Type B pancreatic cell (in vitro differentiated cells): ENCODE measurements around the gene CDC7. TPM values are rescaled to one million over a fixed set of nuclear protein-coding genes. Genes with fewer than 3 reads are reported as not detected.
A peak's percentile ranks its signal among the peaks of the same experiment; 100 is the strongest.

ENCODE experiments used
- DNase-seq: peaks from one replicate; pipeline ENCODE4 v3.0.0; 2021; ENCODE audit warnings: mixed read lengths; ENCODE audit not compliant: unreplicated experiment; ENCODE audit errors: extremely low spot score
- H3K27ac Mint-ChIP-seq: 2 replicates; pipeline ENCODE4 v1.8.0; 2021; ENCODE audit warnings: mild to moderate bottlenecking, mixed read lengths
- H3K27me3 Mint-ChIP-seq: 2 replicates; pipeline ENCODE4 v1.8.0; 2021; ENCODE audit warnings: mixed read lengths
- H3K36me3 Mint-ChIP-seq: 2 replicates; pipeline ENCODE4 v1.8.0; 2021; ENCODE audit warnings: mixed read lengths
- H3K4me1 Mint-ChIP-seq: one replicate; pipeline ENCODE4 v1.8.0; 2021; ENCODE audit warnings: mixed read lengths; ENCODE audit not compliant: unreplicated experiment
- H3K4me3 Mint-ChIP-seq: 2 replicates; pipeline ENCODE4 v1.8.0; 2021; ENCODE audit warnings: mild to moderate bottlenecking, mixed read lengths
- H3K9me3 Mint-ChIP-seq: 2 replicates; pipeline ENCODE4 v1.8.0; 2021; ENCODE audit warnings: mixed read lengths
- CTCF ChIP-seq: fragments of 200-600 bp; sonication (generic); conservative IDR thresholded peaks from 2 replicates; pipeline ENCODE4 v1.5.0; 2021; ENCODE audit warnings: antibody characterized with exemption, mild to moderate bottlenecking
- total RNA-seq: library from RNA; stranded (reverse); gene quantifications from 2 replicates; pipeline ENCODE4 v1.2.1, GENCODE V29; 2021; ENCODE audit warnings: low replicate concordance

The CDC7 gene
- total RNA-seq, 1 donor from 2014 or later: 29.7 TPM

DNA sequence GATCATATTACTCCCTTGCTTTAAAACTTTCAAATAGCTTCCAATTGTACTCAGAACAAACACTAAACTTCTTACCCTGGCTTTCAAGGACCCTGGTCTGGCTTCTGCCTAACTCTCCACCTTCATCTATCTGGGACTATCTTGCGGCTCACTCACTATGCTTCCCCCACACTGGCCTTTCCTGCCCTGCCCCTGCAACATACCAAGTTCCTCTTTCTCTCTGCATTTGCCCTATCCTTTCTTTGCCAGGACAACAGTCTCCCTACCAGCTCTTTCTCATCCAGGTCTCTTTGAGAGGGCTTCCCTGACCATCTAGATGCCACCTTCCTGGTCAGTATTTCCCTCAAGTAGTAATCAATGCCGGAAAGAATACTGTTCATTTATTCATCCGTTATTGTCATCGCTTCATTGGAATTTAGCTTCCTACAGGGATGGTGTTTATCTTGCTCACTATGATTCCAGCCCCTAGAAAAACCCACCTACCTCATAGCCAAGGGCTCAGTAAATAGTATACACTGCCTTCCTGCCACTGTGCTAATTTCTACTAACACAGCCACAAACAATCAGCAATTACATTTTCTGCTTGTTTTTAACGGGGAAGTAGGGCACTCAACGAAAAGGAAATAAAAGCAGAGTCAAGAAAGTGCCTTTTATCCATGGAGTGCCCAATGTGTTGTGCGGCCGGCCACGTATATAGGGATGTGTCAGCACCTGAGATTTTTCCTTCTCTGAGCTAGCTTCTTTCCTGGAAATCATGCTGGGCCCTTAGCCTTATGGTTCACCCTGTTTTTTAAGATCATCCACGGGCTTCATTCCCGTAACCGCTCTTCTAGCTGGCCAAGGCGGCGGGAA is 521 bp upstream of the CDC7 start:
- no peak for DNase-seq
- Mint-ChIP-seq H3K9me3 (no peaks in the 10 kb centered on the region), H3K27ac (no peak overlapping the region), H3K4me1 (peaks cover 13% of the 10 kb centered on the region), H3K4me3 (no peak overlapping the region), H3K36me3 (no peaks in the 10 kb centered on the region), H3K27me3 (no peaks in the 10 kb centered on the region)
- no peak for TF ChIP-seq CTCF

DNA sequence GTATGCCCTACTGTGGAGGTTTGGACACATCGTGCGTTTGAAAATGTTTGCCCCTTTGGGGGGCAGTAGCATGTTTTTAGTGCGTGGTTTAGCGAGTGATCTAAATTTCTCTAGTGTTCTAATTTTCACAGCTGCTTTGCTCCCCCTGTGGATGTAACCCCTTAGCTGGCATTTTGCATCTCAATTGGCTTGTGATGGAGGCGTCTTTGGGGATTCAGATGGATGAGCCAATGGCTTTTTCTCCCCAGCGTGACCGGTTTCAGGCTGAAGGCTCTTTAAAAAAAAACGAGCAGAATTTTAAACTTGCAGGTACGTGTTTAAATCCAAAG is 836 bp downstream of the CDC7 start:
- peaks cover 14% of the 10 kb centered on the region for H3K4me1 Mint-ChIP-seq
- peak; percentile 53 for TF ChIP-seq CTCF
- H3K27ac Mint-ChIP-seq: no peak overlapping the region
- no peaks in the 10 kb centered on the region for H3K36me3 Mint-ChIP-seq
- H3K4me3 Mint-ChIP-seq: no peak overlapping the region
- H3K27me3 Mint-ChIP-seq: no peaks in the 10 kb centered on the region
- H3K9me3 Mint-ChIP-seq: no peaks in the 10 kb centered on the region
- no peak for DNase-seq

GRCh38 chr1:91501971-91502671 is 1.5 kb downstream of the CDC7 start:
- no peak for TF ChIP-seq CTCF
- no peak for DNase-seq
- Mint-ChIP-seq H3K9me3 (no peaks in the 10 kb centered on the region), H3K27me3 (no peaks in the 10 kb centered on the region), H3K4me1 (peaks cover 14% of the 10 kb centered on the region), H3K36me3 (no peaks in the 10 kb centered on the region), H3K27ac (peak overlapping the region; percentile 15), H3K4me3 (no peak overlapping the region)

- no peak for DNase-seq
- Mint-ChIP-seq H3K4me3 (no peak overlapping the region), H3K27ac (peak overlapping the region; percentile 15)
Measured at GRCh38 chr1:91502672-91503184, 2.1 kb downstream of the CDC7 start.

GRCh38 chr1:91503332-91503900 is 2.8 kb downstream of the CDC7 start:
- DNase-seq: no peak
- H3K27me3 Mint-ChIP-seq: no peaks in the 10 kb centered on the region
- no peak overlapping the region for H3K27ac Mint-ChIP-seq
- H3K4me3 Mint-ChIP-seq: no peak overlapping the region
- peaks cover 14% of the 10 kb centered on the region for H3K4me1 Mint-ChIP-seq
- no peak for TF ChIP-seq CTCF
- no peaks in the 10 kb centered on the region for H3K9me3 Mint-ChIP-seq
- H3K36me3 Mint-ChIP-seq: no peaks in the 10 kb centered on the region

More at GRCh38 chr1:91502672-91503184, 2.1 kb downstream of the CDC7 start:
- peak; percentile 41 for TF ChIP-seq CTCF
- Mint-ChIP-seq H3K27me3 (no peaks in the 10 kb centered on the region), H3K36me3 (no peaks in the 10 kb centered on the region), H3K9me3 (no peaks in the 10 kb centered on the region), H3K4me1 (peaks cover 14% of the 10 kb centered on the region)
